AG09319 (cell line): ENCODE data around the gene CCDC197.

ENCODE experiments used
- DNase-seq: peaks from one replicate; pipeline ENCODE4 v3.0.0-alpha.2; 2010; ENCODE audit warnings: low read depth; ENCODE audit errors: extremely low read depth
- TF ChIP-seq, protein P1 (sequence below): IDR thresholded peaks from 2 replicates; pipeline ENCODE4 v1.5.1; 2011; ENCODE audit warnings: low read depth, mild to moderate bottlenecking, inconsistent platforms, low read length, moderate library complexity

CCDC197 gene

DNA sequence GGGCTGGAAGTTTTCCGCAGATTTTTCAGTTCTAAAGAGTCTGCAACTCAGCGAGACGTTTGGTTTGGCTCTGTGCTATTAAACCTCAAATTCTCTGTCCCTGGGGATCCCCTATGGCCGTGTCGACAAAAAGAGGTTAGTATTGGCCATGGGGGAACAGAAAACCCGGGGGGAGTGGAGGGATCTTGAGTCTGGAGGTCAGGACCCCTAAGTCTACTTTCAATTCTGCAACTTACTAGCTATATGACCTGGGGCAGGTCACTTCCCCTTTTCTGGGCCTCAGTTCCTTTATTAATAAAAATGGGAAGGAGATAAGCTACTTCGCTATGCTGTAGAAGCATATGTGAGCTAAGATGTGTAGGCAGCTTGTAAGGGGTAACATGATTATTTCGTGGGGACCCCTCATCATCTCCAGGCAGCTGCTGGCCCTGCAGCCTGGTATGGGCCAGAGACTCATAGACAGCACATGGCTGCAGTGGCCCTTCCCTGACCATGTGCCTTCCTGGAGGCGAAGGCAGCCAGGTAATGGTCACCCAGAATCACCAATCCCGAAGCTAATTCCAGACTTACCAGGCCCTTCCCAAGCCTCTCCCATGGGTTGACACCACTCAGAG, 29.4 kb upstream of the CCDC197 start:
- TF ChIP-seq, protein P1, sequence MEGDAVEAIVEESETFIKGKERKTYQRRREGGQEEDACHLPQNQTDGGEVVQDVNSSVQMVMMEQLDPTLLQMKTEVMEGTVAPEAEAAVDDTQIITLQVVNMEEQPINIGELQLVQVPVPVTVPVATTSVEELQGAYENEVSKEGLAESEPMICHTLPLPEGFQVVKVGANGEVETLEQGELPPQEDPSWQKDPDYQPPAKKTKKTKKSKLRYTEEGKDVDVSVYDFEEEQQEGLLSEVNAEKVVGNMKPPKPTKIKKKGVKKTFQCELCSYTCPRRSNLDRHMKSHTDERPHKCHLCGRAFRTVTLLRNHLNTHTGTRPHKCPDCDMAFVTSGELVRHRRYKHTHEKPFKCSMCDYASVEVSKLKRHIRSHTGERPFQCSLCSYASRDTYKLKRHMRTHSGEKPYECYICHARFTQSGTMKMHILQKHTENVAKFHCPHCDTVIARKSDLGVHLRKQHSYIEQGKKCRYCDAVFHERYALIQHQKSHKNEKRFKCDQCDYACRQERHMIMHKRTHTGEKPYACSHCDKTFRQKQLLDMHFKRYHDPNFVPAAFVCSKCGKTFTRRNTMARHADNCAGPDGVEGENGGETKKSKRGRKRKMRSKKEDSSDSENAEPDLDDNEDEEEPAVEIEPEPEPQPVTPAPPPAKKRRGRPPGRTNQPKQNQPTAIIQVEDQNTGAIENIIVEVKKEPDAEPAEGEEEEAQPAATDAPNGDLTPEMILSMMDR: no peak
- no peak for DNase-seq

GRCh38 chr14:93969082-93969828, 27.8 kb upstream of the CCDC197 start:
- no peak for DNase-seq
- TF ChIP-seq, protein P1: no peak

DNA sequence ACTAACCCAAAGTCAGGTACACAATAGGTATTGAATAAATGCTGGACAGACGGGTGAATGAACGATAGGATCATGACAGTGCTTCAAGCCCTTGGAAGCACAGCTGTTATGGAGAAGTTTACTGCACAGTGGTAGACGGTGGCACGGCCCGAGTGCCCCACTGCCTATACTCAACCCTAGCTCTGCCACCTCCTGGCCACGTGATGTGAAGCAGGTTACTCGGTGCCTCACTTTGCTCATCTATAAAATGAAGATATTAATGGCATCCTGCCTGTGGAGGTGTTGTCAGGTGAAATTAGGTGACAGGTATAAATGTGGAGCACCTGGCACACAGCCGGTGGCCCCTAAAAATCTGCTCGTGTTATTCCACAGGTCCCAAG, 26.5 kb upstream of the CCDC197 start:
- TF ChIP-seq, protein P1: no peak; the same call in 1 of the 2 replicates
- no peak for DNase-seq

DNA sequence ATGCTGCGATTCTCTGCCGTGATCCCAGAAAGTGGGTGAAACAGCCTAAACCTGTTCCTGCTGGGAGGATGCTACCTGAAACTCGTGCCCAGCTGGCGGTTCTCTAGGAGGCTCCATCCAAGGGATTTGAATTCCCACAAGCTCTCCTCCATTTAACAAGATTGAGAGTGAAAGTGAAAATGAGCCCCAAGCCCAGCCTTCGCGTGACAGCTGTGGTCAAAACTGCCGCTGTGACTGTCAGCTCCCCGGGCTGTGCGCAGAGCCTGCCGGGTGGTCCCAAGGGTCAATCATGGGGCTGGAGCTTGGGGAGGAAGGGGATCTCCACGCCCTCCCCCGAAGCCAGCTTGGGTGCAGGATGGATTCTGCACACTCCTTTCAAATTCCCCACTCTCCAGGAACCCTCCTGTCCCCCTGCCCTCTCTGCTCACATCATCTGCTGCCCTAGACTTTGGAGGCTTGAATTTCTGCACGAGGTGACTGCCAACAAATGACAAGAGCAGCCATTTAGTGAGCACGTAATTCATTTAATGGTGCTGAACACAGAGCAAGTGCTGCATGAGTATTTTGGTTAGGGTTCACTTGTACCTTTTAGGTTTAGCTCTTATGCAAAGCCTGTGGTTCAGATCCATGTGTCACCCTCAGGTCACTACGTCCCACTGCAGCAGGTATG, 26.0 kb upstream of the CCDC197 start:
- TF ChIP-seq, protein P1: no peak
- no peak for DNase-seq

GRCh38 chr14:93971635-93972027, 25.5 kb upstream of the CCDC197 start:
- TF ChIP-seq, protein P1: no peak
- DNase-seq: no peak

GRCh38 chr14:93972618-93973205, 24.4 kb upstream of the CCDC197 start:
- no peak for DNase-seq
- TF ChIP-seq, protein P1: no peak

GRCh38 chr14:93973607-93974006, 23.5 kb upstream of the CCDC197 start:
- no peak for DNase-seq
- TF ChIP-seq, protein P1: no peak
